ENCODE measurements around the gene TRIM26.

TRIM26 gene

GRCh38 chr6:30207619-30208295 is 5.4 kb downstream of the TRIM26 start:
- DNase-seq (ENCODE audit: low read depth in 2 of 2) = no peak

DNA sequence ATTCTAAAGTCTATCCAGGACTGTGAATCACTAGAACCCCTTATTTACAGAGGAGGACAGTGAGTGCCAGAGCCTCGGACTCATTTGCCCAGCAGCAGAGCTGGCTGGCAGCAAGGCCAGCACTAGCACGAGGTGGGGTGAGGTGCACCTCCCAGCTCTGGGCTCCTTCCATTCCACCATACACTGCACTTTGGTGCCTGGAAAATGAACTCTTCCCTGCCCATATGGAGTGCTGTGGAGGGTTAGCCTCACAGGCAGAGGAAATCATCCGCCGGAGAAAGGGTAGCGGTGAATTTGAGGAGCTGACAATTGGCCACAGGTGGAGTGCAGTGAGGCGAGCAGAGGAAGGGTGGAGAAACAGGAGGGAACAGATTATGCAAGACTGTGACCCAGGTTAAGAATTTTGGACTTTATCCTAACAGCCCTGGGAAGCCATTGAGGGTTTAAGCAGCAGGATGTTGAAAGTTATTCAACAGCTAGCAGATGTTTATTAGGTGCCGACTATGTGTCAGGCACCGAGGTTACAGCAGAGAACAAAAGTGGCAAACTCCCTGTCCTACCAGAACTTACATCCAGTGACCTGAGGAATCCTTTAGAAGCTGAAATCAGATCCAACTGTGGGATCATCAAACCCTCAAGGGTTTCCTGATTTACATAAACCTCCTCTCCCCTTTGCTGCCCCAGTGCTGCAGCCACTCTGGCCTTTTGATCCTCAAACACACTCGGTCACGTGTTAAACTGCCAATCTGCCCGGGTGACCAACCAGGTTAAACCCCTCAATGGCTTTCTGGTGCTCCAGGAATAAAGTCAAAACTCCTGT is 6.2 kb downstream of the TRIM26 start:
- no peak for DNase-seq (ENCODE audit: low read depth in 2 of 2)

DNA sequence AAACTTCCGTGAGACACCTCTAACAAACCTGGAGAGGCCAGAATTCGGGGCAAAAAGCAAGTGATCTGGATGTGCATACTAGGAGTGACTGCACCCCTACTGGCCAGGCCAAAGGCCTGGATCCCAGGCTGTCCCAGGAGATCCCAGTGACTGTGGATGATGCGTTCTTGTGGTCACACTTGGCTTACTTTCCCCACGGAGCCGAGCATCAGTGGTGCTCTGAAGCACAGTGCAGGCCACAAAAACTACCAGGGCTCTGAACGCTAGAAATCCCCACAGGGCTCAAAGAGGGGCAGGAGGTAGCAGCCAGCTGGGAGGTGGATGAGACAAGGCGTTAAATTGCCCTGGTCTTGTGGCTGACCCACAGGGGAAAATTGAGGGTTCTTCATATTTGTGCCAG is 7.1 kb downstream of the TRIM26 start:
- DNase-seq (ENCODE audit: low read depth in 2 of 2) = no peak

DNA sequence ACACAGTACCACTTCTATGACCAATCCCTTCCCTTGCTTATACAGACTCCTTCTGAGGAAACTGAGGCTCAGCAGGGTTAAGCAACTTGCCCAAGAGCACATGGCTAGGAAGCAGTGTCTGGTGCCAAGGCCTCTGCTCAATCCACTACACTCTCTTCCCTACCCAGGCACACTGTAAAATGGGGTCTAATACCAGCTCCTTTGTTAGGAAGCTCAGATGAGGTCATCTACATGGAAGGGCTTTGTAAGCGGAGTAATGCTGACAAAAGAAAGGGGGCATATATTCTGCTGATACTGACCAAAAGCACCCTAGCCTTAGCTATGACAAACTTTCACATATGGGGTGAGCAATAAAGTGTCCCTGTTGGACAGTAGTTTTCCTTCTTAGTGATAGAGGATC is 9.1 kb downstream of the TRIM26 start:
- no peak for DNase-seq (ENCODE audit: low read depth in 2 of 2)

GRCh38 chr6:30202366-30202765 is 10.8 kb downstream of the TRIM26 start:
- no peak for DNase-seq (ENCODE audit: low read depth in 2 of 2)

GRCh38 chr6:30200551-30201281 is 12.5 kb downstream of the TRIM26 start:
- DNase-seq (ENCODE audit: low read depth in 2 of 2) = no peak

GRCh38 chr6:30198166-30199084 is 14.8 kb downstream of the TRIM26 start:
- DNase-seq (ENCODE audit: low read depth in 2 of 2) = no peak

DNA sequence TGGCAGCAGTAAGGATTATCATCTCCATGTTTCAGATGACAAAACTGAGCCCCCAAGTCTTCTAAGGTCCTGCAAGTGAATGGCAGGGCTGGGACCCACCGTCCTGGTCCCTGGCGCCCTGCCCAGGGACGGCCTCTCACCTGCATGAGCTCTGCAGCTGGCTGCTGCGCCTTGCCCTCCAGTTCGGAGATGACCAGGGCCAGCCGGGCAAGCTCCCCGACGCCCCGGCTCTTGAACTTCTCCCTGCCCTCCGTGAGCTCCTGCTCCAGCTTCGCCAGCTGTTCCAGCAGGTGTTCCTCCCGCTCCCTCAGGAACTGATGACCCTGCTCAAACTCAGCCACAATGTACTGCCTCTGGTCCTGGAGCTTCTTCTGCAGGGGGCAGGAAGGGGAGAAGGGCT is 16.8 kb downstream of the TRIM26 start:
- no peak for DNase-seq (ENCODE audit: low read depth in 2 of 2)

DNA sequence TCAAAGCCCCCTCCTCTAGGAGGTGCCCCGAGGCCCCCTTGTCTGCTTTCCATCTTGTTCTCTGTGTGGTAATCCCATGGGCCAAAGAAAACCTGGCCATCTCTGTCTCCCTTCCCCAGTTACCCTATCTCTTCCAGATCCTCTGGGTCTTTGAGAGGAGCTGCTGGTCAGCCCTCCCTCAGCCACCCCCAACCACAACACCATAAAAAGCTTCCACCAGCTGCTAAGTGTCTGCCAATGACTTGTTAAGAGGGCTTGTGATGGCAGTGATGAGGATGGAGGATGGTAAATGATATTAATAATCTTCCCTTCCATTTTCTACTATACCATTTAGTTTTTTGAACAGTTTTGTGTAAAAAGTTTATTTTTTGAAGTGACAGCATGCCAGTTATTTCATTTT is 17.3 kb downstream of the TRIM26 start:
- DNase-seq (ENCODE audit: low read depth in 2 of 2) = no peak

- DNase-seq (ENCODE audit: low read depth in 2 of 2) = no peak
Measured at GRCh38 chr6:30194797-30195690, 18.2 kb downstream of the TRIM26 start.

DNA sequence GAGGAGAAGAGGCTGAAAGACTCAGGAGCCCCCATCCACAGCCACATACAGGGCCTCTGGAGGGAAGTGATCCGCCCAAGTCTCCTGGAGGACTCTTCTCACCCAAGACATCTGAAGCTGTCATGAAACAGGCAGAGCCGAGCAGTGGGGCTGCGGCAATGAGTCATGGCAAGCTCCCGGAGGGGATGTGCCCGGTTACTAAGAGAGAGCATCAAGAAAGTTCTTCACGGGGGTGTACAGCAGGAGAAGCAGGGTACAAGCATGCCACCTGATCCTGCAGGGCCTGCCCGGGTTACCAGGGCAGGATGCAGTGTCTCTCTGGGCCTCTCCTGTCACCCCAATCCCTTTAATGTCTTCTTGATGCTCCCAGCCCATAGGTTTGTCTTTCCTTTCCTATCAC is 21.1 kb downstream of the TRIM26 start:
- no peak for DNase-seq (ENCODE audit: low read depth in 2 of 2)

- no peak for DNase-seq (ENCODE audit: low read depth in 2 of 2)
Measured at GRCh38 chr6:30188541-30188940, 24.7 kb downstream of the TRIM26 start.

DNA sequence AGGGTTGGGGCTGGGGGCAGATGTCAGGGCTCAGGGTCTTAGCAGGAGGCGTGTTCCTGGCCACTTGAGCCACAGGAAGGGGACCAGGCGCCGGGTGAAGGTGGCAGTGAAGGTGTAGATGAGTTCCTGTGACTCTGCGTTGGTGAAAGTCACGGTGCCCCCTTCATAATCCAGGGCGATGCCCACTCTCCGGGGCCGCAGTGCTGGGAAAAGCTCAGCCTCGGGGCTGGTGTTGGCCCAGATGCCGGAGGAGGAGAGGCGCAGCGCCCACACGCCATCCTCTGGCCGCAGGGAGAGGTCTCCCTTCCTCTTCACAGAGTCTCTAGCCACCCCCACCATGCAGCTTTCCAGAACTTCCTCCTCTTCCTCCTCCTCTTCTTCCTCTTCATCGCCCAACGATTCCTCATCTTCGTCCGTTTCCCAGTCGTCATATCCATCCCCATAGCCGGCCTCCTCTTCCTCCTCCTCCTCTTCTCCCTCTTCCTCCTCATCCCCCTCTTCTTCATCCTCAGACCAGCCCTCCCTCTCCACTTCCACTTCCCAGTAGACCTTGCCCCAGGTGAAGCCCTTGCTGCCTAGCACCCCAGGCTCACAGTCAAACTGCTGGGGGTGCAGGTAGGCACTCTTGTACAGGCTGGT is 27.2 kb downstream of the TRIM26 start:
- no peak for DNase-seq (ENCODE audit: low read depth in 2 of 2)

DNA sequence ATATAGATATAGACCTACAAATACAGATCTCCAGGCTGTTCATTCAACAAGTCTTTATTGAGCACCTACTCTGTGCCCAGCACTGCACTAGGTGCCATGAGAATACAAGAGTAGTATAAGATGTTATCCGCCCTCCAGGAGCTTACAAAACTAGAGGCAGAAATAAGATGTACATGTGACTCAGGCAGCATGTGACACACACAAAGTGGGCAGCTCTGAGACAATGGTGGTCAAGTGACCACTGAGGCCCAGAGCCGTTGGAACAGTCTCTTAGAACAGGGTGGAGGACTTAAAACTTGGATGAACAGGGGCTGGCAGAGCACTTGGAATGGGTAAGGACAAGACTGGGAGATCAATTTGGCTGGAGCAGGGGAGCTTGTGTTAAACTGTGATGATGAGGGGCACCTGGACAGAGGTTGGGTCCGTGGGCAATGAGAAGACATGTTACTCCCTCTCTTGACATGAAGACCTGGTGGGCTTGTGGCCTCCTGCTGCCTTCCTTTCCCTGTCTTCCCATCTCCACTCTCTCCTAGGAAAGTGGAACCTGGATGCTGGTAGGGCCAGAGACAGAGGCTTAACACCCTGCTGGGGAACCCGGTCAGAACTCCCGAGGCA is 28.7 kb downstream of the TRIM26 start:
- DNase-seq (ENCODE audit: low read depth in 2 of 2) = no peak

GRCh38 chr6:30180145-30180544 is 33.1 kb downstream of the TRIM26 start:
- no peak for DNase-seq (ENCODE audit: low read depth in 2 of 2)

DNA sequence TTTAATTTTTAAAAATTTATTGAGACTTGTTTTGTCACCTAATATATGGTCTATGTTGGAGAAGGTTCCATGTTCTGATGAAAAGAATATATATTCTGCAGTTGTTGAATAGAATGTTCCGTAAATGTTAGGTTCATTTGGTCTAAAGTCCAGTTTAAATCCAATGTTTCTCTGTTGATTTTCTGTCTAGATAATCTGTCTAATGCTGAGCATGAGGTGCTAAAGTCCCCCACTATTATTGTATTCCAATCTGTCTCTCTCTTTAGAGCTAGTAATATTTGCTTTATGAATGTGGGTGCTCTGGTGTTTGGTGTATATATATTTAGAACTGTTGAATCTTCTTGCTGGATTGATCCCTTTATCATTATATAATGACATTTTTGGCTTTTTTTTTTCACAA is 34.4 kb downstream of the TRIM26 start:
- DNase-seq (ENCODE audit: low read depth in 2 of 2) = no peak

- DNase-seq (ENCODE audit: low read depth in 2 of 2) = no peak
Measured at GRCh38 chr6:30175765-30176164, 37.4 kb downstream of the TRIM26 start.

- DNase-seq (ENCODE audit: low read depth in 2 of 2) = no peak
Measured at GRCh38 chr6:30172681-30173080, 40.5 kb downstream of the TRIM26 start.

GRCh38 chr6:30171677-30172471 is 41.3 kb downstream of the TRIM26 start:
- no peak for DNase-seq (ENCODE audit: low read depth in 2 of 2)
